Activated CD4-positive, alpha-beta T cell treated with anti-CD3 and anti-CD28 coated beads for 48 hours (primary cell): ENCODE results near the gene DPF3.

Experiments used
- DNase-seq: peaks from one replicate; pipeline ENCODE4 v3.0.0-alpha.2; 2020

Gene DPF3

GRCh38 chr14:72904218-72904617 is 10.3 kb upstream of the DPF3 start:
- DNase-seq: no peak

DNA sequence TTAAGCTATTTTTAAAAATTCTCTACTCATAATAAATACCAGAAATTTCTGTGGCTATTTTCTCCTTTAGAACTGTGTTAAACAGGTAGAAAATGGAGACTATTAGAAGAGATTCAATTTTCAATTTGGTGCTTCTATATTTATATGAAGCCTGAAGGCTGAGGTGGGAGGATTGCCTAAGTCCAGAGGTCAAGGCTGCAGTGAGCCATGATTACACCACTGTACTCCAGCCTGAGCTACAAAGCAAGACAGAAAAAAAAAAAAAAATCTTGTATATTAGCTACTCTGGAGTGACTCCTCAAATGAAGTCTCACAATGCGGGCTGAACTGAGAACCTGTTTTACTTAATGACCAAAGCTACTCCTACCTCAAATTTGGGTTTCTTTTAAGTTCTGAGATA is 9.8 kb upstream of the DPF3 start:
- DNase-seq: no peak

GRCh38 chr14:72902801-72903530 is 9.1 kb upstream of the DPF3 start:
- no peak for DNase-seq

DNA sequence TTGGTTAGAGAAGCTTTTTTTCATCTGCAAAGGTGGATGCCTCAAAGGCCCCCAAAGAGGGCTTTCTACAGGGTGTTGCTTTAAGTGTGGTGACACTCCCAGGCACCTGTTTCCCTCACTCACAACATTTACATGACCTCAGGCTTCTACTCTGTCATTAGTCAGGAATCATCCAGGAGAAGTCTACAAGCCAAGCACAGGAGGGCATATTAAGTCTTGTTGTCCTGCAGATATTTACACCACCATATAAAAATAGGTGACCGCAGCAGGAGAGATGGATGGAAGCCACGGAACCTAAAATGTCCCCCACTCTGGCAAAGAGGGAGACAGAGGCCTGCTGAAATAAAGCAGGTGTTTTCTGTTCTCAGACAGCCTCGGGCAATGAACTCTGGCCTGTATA is 7.5 kb upstream of the DPF3 start:
- no peak for DNase-seq

DNA sequence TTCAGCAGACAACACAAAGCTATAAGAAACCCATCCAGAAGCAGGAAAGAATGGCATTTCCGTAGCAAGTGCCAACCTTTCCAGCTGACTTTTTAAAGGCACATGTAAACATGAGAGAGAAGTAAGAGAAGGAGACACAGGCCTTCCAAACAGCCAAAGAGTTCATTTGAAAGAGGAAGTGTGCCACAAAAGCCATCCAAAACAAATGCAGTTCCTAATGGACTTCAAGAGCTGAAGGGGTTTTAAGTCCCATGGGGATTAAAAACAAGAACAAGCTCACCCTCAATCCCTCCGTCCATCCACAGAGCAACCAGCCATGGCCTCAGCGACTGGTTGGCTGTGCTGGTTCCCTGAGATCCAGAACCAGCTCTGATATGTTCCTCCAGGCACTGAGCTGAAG is 4.5 kb upstream of the DPF3 start:
- DNase-seq: no peak

- DNase-seq: peak; percentile 5
Observed at GRCh38 chr14:72894623-72895378, 900 bp upstream of the DPF3 start.

DNA sequence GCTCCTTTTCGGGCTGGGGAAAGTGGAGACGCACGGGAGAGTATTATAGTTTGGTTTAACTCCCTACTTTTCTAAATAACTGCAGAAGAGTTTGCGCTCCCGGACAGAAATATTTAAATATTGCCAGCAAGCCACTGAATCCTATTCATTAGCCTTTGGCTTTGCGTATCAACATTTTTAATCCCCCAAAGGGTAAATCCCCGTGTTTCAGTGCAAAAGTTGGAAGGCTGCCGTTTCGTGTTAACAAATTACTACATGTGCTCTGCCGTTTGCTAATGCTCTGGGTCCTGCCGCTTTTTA is 372 bp upstream of the DPF3 start:
- DNase-seq: no peak

DNA sequence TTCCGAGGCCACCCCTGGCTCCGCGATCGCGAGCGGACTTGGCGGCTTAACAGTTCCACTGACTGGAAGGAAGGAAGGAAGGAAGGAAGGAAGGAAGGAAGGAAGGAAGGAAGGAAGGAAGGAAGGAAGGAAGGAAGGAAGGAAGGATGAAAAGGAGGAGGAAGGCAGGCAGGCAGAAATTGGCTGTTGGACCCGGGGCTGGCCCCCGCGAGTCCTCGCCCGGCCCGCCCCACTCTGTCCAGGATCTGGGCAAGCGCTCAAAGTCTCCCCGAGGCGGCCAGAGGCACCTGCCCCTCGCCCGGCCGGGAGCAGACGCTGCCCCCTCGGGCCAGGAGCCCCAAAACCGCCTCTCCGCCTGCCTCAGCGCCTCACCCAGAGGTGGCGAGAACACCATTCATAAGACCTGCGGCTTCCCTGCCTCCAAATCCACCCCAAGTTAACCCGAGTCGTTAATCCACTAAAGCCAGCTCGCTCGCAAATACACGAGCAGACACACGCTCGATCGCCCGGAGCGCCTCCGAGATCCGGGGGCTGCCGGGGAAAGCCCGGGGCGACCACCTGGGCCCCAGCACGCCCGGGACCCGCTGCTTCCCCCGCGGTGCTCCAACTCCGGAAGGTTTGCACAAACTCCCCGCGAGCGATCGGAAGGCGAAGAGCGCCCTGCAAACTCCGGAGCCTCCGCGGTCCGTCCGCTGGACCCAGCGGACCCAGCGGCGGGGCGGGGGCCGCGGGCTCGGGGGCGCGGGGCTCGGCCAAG is 844 bp downstream of the DPF3 start:
- peak; percentile 28 for DNase-seq

DNA sequence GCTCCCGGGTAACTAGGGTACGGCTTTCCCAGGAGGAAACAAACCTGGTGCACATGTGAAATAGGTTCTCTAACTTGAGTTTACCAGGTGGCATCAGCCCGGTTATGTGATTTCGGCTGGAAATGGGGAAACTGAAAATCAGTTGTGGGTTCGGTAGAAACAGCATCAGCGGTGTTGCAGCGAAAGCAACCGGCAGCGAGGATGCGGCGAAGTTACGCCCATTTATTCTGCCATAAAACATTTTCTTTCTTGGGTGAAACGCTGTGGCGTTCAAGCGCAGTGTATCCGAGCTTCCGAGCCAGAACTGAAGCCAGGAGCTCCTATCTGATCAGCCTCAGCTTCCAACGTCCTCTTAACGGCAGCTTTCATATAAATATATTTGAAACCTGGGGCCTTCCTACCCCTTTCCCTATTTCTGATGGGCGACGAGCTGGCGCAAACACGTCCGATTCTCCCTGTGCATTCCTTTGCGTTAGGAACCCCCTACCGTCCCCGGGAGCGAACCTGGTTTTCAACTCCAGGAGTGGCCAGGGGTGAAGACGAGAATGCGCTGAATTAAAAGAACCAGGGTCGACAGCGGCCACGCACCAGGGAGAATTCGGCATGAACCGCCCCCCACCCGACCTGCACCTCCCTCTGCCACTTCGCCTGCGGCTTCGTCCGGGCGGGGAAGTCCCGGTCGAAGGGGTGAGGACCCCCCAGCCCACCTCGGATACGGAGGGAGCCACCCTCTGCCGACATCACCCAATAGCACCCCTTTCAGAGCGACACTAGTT is 1.6 kb downstream of the DPF3 start:
- peak; percentile 32 for DNase-seq

GRCh38 chr14:72891666-72892102 is 2.2 kb downstream of the DPF3 start:
- DNase-seq: no peak

DNA sequence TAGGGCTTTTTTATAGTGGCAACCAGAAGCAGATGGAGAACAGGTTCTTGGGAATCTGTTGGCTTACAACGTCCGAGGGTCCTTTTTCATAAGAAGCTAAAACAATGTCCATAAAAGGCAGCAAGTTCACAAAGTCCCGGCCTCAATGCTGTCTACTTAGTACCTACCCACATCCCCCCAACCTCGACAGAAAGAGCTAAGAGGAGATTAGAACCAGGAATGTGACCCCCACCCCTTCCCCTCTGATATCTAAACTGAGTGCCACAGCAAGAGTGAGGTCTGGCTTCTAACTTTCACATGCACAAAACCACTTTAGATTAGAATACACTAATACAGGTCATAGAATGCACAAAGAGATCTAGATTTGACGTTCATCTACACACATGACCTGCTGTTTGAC is 4.5 kb downstream of the DPF3 start:
- no peak for DNase-seq

- DNase-seq: no peak
Observed at GRCh38 chr14:72888636-72889201, 5.2 kb downstream of the DPF3 start.

DNA sequence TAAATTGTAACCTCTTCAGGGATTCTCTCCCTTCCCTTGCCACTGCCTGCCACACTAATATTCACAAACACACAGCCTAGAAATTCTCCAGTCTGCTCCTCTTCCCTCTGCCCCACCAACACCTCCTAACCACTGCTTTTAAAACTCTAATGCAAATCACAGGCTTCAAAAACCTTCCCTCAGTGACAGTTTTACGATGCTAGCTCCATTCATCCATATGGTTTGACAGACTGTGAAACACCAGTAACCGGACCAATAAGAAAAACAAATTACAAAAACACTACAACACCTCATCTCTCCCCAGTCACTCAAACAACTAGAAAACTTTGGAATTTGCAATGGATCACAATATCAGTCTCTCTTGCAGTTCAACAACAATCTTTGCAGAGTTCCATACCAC is 5.7 kb downstream of the DPF3 start:
- no peak for DNase-seq

GRCh38 chr14:72887514-72887913 is 6.4 kb downstream of the DPF3 start:
- DNase-seq: no peak

- no peak for DNase-seq
Observed at GRCh38 chr14:72884386-72884785, 9.5 kb downstream of the DPF3 start.

DNA sequence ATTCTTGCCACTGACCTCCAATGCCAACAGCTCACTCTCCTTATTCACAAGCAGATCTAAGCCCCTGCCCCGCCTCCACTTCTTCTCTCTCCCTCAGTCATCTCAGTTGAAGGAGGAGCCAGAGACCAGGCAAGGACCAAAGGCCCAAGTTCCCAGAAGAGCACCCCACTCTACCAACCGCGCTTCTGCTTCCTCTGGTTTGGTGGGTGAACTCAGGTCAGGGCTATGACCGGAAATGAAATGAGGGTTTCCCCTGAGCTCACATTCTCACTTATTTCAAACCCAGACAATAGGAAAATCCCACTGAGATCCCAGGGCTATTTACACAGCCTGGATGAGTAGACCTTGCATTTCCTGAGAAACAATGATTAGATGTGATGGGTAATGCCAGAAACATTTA is 9.9 kb downstream of the DPF3 start:
- DNase-seq: no peak

DNA sequence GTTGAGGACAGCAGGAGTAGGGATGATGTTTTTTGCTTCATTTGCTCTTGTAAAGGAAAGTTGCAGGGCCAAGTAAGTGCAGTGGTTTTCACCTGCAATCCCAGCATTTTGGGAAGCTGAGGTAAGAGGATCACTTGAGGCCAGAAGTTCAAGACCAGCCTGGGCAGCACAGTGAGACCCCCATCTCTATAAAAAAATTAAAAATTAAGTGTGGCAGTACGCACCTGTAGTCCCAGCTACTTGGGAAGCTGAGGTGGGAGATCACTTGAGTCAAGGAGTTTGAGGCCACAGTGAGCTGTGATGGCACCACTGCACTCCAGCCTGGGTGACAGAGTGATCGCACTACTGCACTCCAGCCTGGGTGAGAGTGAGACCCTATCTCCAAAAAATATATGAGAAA is 10.8 kb downstream of the DPF3 start:
- no peak for DNase-seq

DNA sequence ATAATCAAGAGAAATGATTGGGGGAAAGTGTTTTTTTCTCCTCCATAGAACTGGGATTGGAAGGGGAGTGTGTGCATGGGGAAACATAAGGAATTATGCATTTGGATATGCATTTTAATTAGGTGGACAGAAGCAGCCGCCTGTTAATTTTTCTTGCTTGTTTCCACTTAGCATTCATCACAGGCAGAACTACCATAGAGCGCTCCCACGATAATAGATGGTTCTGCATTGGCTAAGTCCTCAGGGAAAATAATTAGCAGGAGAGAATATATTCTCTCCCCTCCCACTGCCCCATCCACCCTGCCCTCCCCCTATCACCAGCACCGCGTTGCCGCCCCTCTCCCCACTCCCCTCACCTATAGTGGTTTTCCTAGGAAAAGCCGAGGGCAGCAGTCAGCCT is 11.4 kb downstream of the DPF3 start:
- no peak for DNase-seq

DNA sequence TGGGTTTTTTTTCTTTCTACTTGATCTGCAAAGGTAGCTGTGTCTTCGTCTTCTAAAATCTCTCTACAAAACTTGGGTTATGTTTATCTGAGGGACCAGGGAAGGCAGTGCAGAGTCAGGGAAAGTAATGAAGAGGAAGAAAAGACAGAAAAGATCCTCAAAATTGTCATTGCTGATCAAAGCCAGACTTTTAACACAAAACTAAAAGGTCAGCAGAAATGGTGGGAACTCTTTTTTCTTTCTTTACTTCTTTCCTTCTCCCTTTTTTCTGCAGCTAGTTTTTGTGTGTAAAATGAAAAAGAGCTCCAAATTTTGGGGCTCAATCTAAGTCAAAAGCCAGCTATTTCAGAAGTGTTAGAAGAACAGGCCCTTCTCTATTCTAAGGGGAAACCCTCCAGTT is 11.9 kb downstream of the DPF3 start:
- no peak for DNase-seq

DNA sequence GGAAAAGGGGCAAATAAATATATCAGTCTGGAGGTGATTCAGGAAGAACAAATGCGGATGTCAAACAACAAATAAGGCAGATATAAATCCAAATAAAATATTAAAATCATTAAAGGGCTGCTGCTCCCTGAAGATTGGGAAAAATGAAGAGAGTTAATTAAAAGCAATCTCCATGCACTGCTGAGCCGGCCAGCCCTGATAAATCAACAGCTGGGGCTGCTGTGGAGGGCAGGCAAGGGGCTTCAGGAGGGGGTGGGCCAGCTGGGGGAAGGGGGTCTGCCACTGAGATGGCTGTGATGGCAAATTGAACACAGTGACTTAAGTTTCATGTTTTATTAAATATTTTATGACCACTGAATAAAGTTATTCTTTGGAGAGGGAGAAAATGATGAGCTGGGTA is 12.4 kb downstream of the DPF3 start:
- DNase-seq: no peak

- no peak for DNase-seq
Observed at GRCh38 chr14:72880820-72881219, 13.1 kb downstream of the DPF3 start.

GRCh38 chr14:72880164-72880563 is 13.7 kb downstream of the DPF3 start:
- no peak for DNase-seq

DNA sequence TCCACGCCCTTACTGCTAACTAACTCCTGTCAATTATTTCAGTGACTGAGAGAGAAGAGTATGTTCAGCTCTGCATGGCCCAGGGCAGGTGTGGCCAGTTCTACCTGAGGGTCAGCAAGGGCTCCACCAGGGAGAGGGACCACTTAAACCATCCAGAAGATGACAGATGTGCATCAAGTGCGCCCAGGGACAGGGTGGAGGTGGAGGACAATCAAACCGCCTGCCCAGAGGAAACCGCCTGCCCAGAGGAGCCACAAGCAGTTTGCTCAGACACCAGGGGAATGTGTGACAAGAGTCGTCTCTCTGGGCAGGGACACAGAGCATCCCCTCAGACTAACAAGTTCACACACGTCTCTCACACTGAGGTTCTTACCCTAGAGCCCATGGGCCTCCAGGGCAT is 14.5 kb downstream of the DPF3 start:
- DNase-seq: no peak
